Spinal cord (tissue), 10 donors: ENCODE data around the gene ENDOG. TPM values are rescaled to one million over a fixed set of nuclear protein-coding genes. Genes with fewer than 3 reads are reported as not detected.
"Not testable (repeated sequence)": the region's sequence is repeated elsewhere in the genome, so short reads cannot be mapped to it uniquely, and the experiment has no call there.

Experiments
- DNase-seq, 6 donors: peaks; one replicate each; pipeline versions ENCODE4 v3.0.0 to v3.0.0-alpha.2; 2013 to 2015; ENCODE audit warnings: low spot score in 6 of 6, low read depth in 4 of 6
- H3K27ac ChIP-seq: one replicate; pipeline ENCODE4 v1.5.1; 2013; ENCODE audit warnings: low read depth, low read length, control low read depth
- H3K27me3 ChIP-seq: one replicate; pipeline ENCODE4 v1.6.1; 2013; ENCODE audit warnings: low read length; ENCODE audit not compliant: control insufficient read depth, insufficient read depth
- H3K36me3 ChIP-seq: one replicate; pipeline ENCODE4 v1.6.1; 2013; ENCODE audit warnings: low read length; ENCODE audit not compliant: control insufficient read depth, insufficient read depth
- H3K4me1 ChIP-seq: one replicate; pipeline ENCODE4 v1.6.1; 2013; ENCODE audit warnings: low read length; ENCODE audit not compliant: control insufficient read depth, insufficient read depth
- H3K4me3 ChIP-seq: one replicate; pipeline ENCODE4 v1.5.1; 2013; ENCODE audit warnings: low read depth, low read length, control low read depth
- H3K9me3 ChIP-seq: one replicate; pipeline ENCODE4 v1.6.1; 2013; ENCODE audit warnings: low read length; ENCODE audit not compliant: control insufficient read depth, insufficient read depth
- WGBS: methylation state at CpG from one replicate; pipeline ENCODE4 v1.1.5; 2013; ENCODE audit warnings: missing lambda C conversion rate; ENCODE audit not compliant: insufficient coverage; 5-methylcytosine and 5-hydroxymethylcytosine counted together
- polyA plus RNA-seq, 2 donors: library from polyadenylated mRNA; unstranded; fragments of 120-200 nt; gene quantifications; one replicate each; pipeline ENCODE4 v1.2.1, GENCODE V29; 2013; ENCODE audit not compliant: insufficient read length in 2 of 2
- total RNA-seq, 2 donors: library from RNA; depleted of rRNA in 1 of 2; stranded (reverse); fragments of 120-200 nt in 1 of 2; fragments of >200 nt in 1 of 2; gene quantifications; one replicate each; pipeline versions ENCODE4 v1.2.3 to v1.2.4, GENCODE V29; 2013 to 2014
- donor health status: healthy.

Gene ENDOG
- total and polyA plus RNA-seq, 4 donors, result 14.2 to 36.9 (median 31.8) TPM

DNA sequence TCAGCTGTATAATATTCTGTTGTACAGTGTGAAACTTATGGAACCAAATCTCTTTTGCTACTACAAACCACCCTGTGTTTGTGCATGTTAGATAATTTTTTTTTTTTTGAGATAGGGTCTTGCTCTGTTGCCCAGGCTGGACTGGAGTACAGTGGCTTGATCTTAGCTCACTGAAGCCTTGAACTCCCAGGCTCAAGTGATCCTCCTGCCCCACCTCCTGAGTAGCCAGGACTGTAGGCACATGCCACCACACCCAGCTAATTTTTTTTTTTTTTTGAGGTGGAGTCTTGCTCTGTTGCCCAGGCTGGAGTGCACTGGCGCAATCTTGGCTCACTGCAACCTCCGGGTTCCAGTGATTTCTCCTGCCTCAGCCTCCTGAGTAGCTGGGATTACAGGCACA lies 23.3 kb upstream of the ENDOG start:
- not testable (repeated sequence) for H3K4me3 ChIP-seq, H3K4me1 ChIP-seq, H3K9me3 ChIP-seq, H3K27ac ChIP-seq, H3K27me3 ChIP-seq, DNase-seq
- peaks cover 91% of the 10 kb centered on the region for H3K36me3 ChIP-seq
- WGBS, result 40% methylated on average over 1 of the region's 2 CpGs

DNA sequence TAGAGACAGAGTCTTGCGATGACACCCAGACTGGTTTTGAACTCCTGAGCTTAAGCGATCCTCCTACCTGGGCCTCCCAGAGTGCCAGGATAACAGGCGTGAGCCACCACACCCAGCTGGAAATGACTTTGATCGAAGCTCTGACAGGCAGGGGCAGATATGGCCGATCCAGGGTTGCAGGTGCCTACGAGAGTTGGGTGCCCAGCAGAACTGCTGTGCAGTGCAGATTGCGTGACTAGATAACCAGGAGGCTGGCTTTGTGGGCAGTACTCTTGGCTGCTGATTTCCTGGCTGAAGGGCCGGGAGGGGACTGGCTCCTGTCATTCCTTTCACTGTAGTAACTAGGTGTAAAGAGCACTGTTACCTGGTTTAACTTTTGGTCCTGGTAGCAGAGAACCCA lies 19.4 kb upstream of the ENDOG start:
- Histone ChIP-seq H3K4me3 (no peak overlapping the region), H3K9me3 (no peaks in the 10 kb centered on the region), H3K36me3 (peaks cover 88% of the 10 kb centered on the region), H3K27me3 (no peaks in the 10 kb centered on the region), H3K27ac (no peak overlapping the region), H3K4me1 (peaks cover 2% of the 10 kb centered on the region)
- WGBS, result 93% methylated on average over 8 of the region's 8 CpGs
- DNase-seq, result no peak

DNA sequence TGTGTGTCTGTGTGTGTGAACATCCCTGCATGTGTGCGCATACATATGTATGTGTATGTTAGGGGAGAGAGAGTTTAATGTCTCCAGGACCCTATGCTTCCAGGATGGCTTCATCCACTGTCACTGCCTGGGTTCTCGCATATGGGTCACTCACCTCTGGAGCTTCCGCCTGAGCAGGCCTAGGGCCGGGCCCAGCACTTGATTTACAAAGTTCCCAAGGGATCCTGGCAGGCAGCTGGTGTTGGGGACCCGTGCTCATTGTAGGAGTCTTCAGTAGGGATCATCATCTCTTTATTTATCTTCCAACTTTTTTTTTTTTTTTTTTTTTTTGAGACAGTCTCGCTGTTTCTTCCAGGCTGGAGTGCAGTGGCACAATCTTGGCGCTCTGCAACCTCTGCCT lies 18.2 kb upstream of the ENDOG start:
- peaks cover 85% of the 10 kb centered on the region for H3K36me3 ChIP-seq

DNA sequence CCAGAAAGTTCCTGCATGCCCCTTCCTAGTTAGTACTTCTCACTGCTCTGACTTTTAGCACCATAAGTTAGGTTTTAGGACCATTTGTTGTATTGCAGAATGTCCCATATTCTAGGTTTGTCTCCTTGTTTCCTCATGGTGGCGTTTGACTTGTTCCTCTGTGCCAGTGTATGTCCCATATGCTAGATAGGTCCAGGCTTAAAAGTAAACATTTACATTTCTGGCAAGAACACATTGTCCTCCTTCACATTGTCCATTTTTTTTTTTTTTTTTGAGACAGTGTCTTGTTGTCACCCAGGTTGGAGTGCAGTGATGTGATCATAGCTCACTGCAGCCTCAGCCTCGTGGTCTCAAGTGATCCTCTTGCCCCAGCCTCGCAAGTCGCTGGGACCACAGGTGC lies 15.8 kb upstream of the ENDOG start:
- Histone ChIP-seq H3K9me3 (no peaks in the 10 kb centered on the region), H3K27ac (no peak overlapping the region), H3K4me1 (peaks cover 4% of the 10 kb centered on the region), H3K4me3 (no peak overlapping the region), H3K36me3 (peaks cover 89% of the 10 kb centered on the region), H3K27me3 (no peaks in the 10 kb centered on the region)
- 100% methylated on average over 3 of the region's 4 CpGs for WGBS
- no peak for DNase-seq

More for the DNA sequence above, 18.2 kb upstream of the ENDOG start:
- 93% methylated on average over 3 of the region's 7 CpGs for WGBS
- H3K4me1 ChIP-seq, result peaks cover 4% of the 10 kb centered on the region
- H3K4me3 ChIP-seq, result no peak overlapping the region
- no peak overlapping the region for H3K27ac ChIP-seq
- H3K27me3 ChIP-seq, result no peaks in the 10 kb centered on the region
- no peaks in the 10 kb centered on the region for H3K9me3 ChIP-seq
- DNase-seq, result no peak

GRCh38 chr9:128805661-128806060 lies 12.6 kb upstream of the ENDOG start:
- Histone ChIP-seq H3K9me3 (no peaks in the 10 kb centered on the region), H3K4me3 (no peak overlapping the region), H3K36me3 (peaks cover 81% of the 10 kb centered on the region), H3K27me3 (no peaks in the 10 kb centered on the region), H3K4me1 (peaks cover 4% of the 10 kb centered on the region), H3K27ac (no peak overlapping the region)
- DNase-seq, result no peak
- 87% methylated on average over 14 of the region's 14 CpGs for WGBS

DNA sequence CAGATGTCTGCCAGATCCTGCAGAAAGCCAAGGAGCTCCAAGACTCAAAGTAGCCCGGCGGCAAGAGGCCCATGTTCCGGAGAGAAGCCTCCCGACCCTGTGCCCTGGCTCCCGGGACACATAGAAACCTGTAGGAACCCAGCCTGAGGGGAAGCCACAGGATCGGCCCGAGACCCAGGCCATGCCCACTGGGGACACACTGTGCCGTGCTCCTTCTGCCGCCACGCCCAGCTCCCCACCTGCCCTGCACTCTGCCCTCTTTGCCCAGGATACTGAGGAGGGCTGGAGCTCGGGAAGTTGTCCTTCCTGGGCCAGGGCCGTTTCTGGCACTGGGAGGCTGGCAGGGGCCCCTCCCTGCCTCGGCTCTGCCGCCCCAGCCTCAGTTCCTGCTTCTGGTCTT lies 10.5 kb upstream of the ENDOG start:
- Histone ChIP-seq H3K36me3 (peaks cover 63% of the 10 kb centered on the region), H3K4me3 (no peak overlapping the region), H3K9me3 (no peaks in the 10 kb centered on the region), H3K4me1 (peaks cover 4% of the 10 kb centered on the region), H3K27me3 (no peaks in the 10 kb centered on the region), H3K27ac (no peak overlapping the region)
- DNase-seq, result no peak
- WGBS, result 88% methylated on average over 14 of the region's 14 CpGs

- Histone ChIP-seq H3K27ac (no peak overlapping the region), H3K27me3 (no peaks in the 10 kb centered on the region), H3K4me1 (peaks cover 4% of the 10 kb centered on the region), H3K9me3 (no peaks in the 10 kb centered on the region), H3K36me3 (peaks cover 56% of the 10 kb centered on the region), H3K4me3 (no peak overlapping the region)
- WGBS, result no CpG with 5 or more reads among the region's 3 CpGs
- DNase-seq, result no peak
Observed at GRCh38 chr9:128808543-128808942, 9.8 kb upstream of the ENDOG start.

- no peaks in the 10 kb centered on the region for H3K27me3 ChIP-seq
- H3K36me3 ChIP-seq, result peaks cover 50% of the 10 kb centered on the region
- no peak overlapping the region for H3K27ac ChIP-seq
- DNase-seq, result no peak
- no peak overlapping the region for H3K4me3 ChIP-seq
- H3K4me1 ChIP-seq, result no peaks in the 10 kb centered on the region
- WGBS, result 94% methylated on average over 10 of the region's 12 CpGs
- H3K9me3 ChIP-seq, result no peaks in the 10 kb centered on the region
Observed at GRCh38 chr9:128809036-128809599, 9.2 kb upstream of the ENDOG start.

GRCh38 chr9:128809831-128810230 lies 8.5 kb upstream of the ENDOG start:
- Histone ChIP-seq H3K27ac (no peak overlapping the region), H3K9me3 (no peaks in the 10 kb centered on the region), H3K36me3 (peaks cover 48% of the 10 kb centered on the region), H3K4me1 (no peaks in the 10 kb centered on the region), H3K4me3 (no peak overlapping the region), H3K27me3 (no peaks in the 10 kb centered on the region)
- DNase-seq, result no peak
- 75% methylated on average over 2 of the region's 2 CpGs for WGBS

DNA sequence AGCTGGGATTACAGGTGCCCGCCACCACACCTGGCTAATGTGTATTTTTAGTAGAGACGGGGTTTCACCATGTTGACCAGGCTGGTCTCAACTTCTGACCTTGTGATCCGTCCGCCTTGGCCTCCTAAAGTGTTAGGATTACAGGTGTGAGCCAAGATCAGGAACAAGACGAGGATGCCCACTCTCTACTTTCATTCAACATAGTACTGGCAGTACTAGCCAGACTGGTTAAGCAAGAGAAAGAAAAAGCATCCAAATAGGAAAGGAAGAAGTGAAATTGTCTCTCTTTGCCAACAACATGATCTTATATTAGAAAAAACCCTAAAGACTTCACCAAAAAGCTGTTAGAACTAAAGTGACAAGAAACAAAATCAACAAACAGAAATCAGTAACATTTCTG lies 7.4 kb upstream of the ENDOG start:
- H3K27ac ChIP-seq, result no peak overlapping the region
- no peak overlapping the region for H3K4me3 ChIP-seq
- no peaks in the 10 kb centered on the region for H3K4me1 ChIP-seq
- no peak for DNase-seq
- H3K9me3 ChIP-seq, result no peaks in the 10 kb centered on the region
- H3K27me3 ChIP-seq, result no peaks in the 10 kb centered on the region
- 90% methylated on average over 2 of the region's 5 CpGs for WGBS
- peaks cover 38% of the 10 kb centered on the region for H3K36me3 ChIP-seq
